GM12878 (cell line): ENCODE measurements around the gene ITGB1BP2. TPM values are rescaled to one million over a fixed set of nuclear protein-coding genes. Genes with fewer than 3 reads are reported as not detected.
A peak's percentile ranks its signal among the peaks of the same experiment; 100 is the strongest.

Experiments
- ATAC-seq: fragments of 200-7000 bp; cut with Tn5 transposase; 3 replicates; pipeline ENCODE4 v1.9.1; 2020; ENCODE audit warnings: mild to moderate bottlenecking, moderate library complexity
- BruUV-seq: library from RNA; stranded (reverse); fragments of 400-500 nt; replicated peaks from 2 replicates; lab custom pipeline; 2021; lab: Mats Ljungman, UMichigan
- CTCF ChIA-PET: fragments of 300-600 bp; sonication (Branson Sonifier 250); formaldehyde crosslinking; extraction: SDS; loops from one replicate; lab custom pipeline; 2021; ENCODE audit warnings: inconsistent platforms; lab: Yijun Ruan, JAX
- POLR2A ChIA-PET: fragments of 350-600 bp; formaldehyde crosslinking; extraction: SDS; loops from one replicate; lab custom pipeline; 2021; ENCODE audit warnings: inconsistent platforms; lab: Charles Lee
- RAD21 ChIA-PET: fragments of 300-600 bp; sonication (Branson Sonifier 250); formaldehyde crosslinking; loops from one replicate; lab custom pipeline; 2023; ENCODE audit warnings: antibody characterized with exemption; ENCODE audit not compliant: unreplicated experiment; lab: Charles Lee
- SMC1A ChIA-PET: fragments of 300-600 bp; sonication (Branson Sonifier 250); formaldehyde crosslinking; loops from one replicate; lab custom pipeline; 2023; ENCODE audit not compliant: unreplicated experiment, uncharacterized antibody; lab: Charles Lee
- DNase-seq: peaks from one replicate; pipeline ENCODE4 v3.0.0-alpha.2; 2011; ENCODE audit warnings: low read depth, low spot score
- FAIRE-seq: peaks from 3 replicates; lab custom pipeline; 2011; peaks lifted over from hg19 to GRCh38; lab: Jason Lieb, UNC
- H2AFZ ChIP-seq: 2 replicates; pipeline ENCODE4 v1.6.0; 2011; ENCODE audit warnings: low read depth, low read length, control low read depth; ENCODE audit not compliant: control insufficient read depth
- H3K27ac ChIP-seq: 2 replicates; pipeline ENCODE4 v1.5.1; 2011; ENCODE audit warnings: control low read depth; ENCODE audit not compliant: control insufficient read depth, insufficient read depth
- H3K27me3 ChIP-seq, 2 experiments: replicated peaks in 1 of 2; 2 replicates each; pipeline versions ENCODE4 v1.6.0 to v1.6.1; 2011; ENCODE audit warnings: low read length in 1 of 2; ENCODE audit not compliant: control insufficient read depth in 2 of 2, insufficient read depth in 2 of 2
- H3K36me3 ChIP-seq, 2 experiments: 2 replicates each; pipeline ENCODE4 v1.5.1; 2011; ENCODE audit warnings: low read length in 1 of 2; ENCODE audit not compliant: control insufficient read depth in 2 of 2, insufficient read depth in 2 of 2
- H3K4me1 ChIP-seq: 2 replicates; pipeline ENCODE4 v1.6.1; 2011; ENCODE audit warnings: mild to moderate bottlenecking, low read length, moderate library complexity, mixed read lengths; ENCODE audit not compliant: control insufficient read depth, insufficient read depth
- H3K4me2 ChIP-seq: 2 replicates; pipeline ENCODE4 v1.6.0; 2011; ENCODE audit warnings: control low read depth; ENCODE audit not compliant: control insufficient read depth, insufficient read depth
- H3K4me3 ChIP-seq: fragments of 200-600 bp; sonication (generic); 2 replicates; pipeline ENCODE4 v1.5.1; 2016
- H3K79me2 ChIP-seq: 2 replicates; pipeline ENCODE4 v1.6.0; 2011; ENCODE audit warnings: low read length; ENCODE audit not compliant: control insufficient read depth, insufficient read depth
- H3K9ac ChIP-seq: 2 replicates; pipeline ENCODE4 v1.8.0; 2011; ENCODE audit warnings: low read length, control low read depth, mixed read lengths; ENCODE audit not compliant: control insufficient read depth, insufficient read depth
- H3K9me3 ChIP-seq: replicated peaks from 3 replicates; pipeline ENCODE4 v1.5.1; 2011; ENCODE audit warnings: mild to moderate bottlenecking, low read length; ENCODE audit not compliant: control insufficient read depth, insufficient read depth
- H4K20me1 ChIP-seq: 2 replicates; pipeline ENCODE4 v1.6.0; 2011; ENCODE audit not compliant: control insufficient read depth, insufficient read depth
- BMI1 ChIP-seq: fragments of 450-650 bp; IDR thresholded peaks from 2 replicates; pipeline ENCODE4 v1.6.1; 2016; ENCODE audit warnings: mild to moderate bottlenecking, moderate library complexity, borderline replicate concordance
- CREB1 ChIP-seq: IDR thresholded peaks from 2 replicates; pipeline ENCODE4 v1.6.1; 2012; ENCODE audit warnings: low read depth, mild to moderate bottlenecking, inconsistent platforms
- EGR1 ChIP-seq, 2 experiments: IDR thresholded peaks; 1 replicate in 1 of 2; 2 replicates in 1 of 2; pipeline ENCODE4 v1.6.1; 2011 to 2012; ENCODE audit warnings: low read depth in 2 of 2, low read length in 2 of 2, borderline replicate concordance in 1 of 2, mild to moderate bottlenecking in 1 of 2, moderate library complexity in 1 of 2
- HDAC2 ChIP-seq: fragments of 200-600 bp; sonication (generic); IDR thresholded peaks from 2 replicates; pipeline ENCODE4 v1.6.1; 2017
- HDGF ChIP-seq: fragments of 450-650 bp; IDR thresholded peaks from 2 replicates; pipeline ENCODE4 v1.6.1; 2016; ENCODE audit warnings: antibody characterized with exemption
- IKZF2 ChIP-seq, 2 experiments: fragments of 450-650 bp; IDR thresholded peaks; 2 replicates each; pipeline ENCODE4 v1.6.1; 2017; ENCODE audit warnings: mild to moderate bottlenecking in 2 of 2, moderate library complexity in 2 of 2
- KAT2A ChIP-seq: conservative IDR thresholded peaks from 2 replicates; pipeline ENCODE4 v1.6.1; 2011; ENCODE audit warnings: low read depth, low read length; ENCODE audit not compliant: control insufficient read depth
- MEF2A ChIP-seq: IDR thresholded peaks from 2 replicates; pipeline ENCODE4 v1.6.1; 2011; ENCODE audit warnings: low read depth, mild to moderate bottlenecking, low read length, moderate library complexity; ENCODE audit not compliant: insufficient read depth
- NFIC ChIP-seq: IDR thresholded peaks from 2 replicates; pipeline ENCODE4 v1.6.1; 2012; ENCODE audit warnings: low read depth, mild to moderate bottlenecking, inconsistent platforms, low read length, moderate library complexity
- PML ChIP-seq: IDR thresholded peaks from 2 replicates; pipeline ENCODE4 v1.6.1; 2012; ENCODE audit warnings: low read length, inconsistent platforms
- POLR2A ChIP-seq: IDR thresholded peaks from 2 replicates; pipeline ENCODE4 v1.6.1; 2011; ENCODE audit warnings: low read depth, mild to moderate bottlenecking, low read length
- RB1 ChIP-seq: fragments of 450-650 bp; formaldehyde crosslinking; IDR thresholded peaks from 2 replicates; pipeline ENCODE4 v1.6.1; 2017; ENCODE audit warnings: mild to moderate bottlenecking, borderline replicate concordance
- TAF1 ChIP-seq: IDR thresholded peaks from 2 replicates; pipeline ENCODE4 v1.6.1; 2011; ENCODE audit warnings: mild to moderate bottlenecking, low read depth, low read length, borderline replicate concordance
- TARDBP ChIP-seq: IDR thresholded peaks from 2 replicates; pipeline ENCODE4 v1.6.1; 2016; ENCODE audit warnings: borderline replicate concordance
- TCF3 ChIP-seq: IDR thresholded peaks from 2 replicates; pipeline ENCODE4 v1.6.1; 2012; ENCODE audit warnings: low read depth, mild to moderate bottlenecking, low read length, borderline replicate concordance; ENCODE audit not compliant: insufficient read depth
- WRNIP1 ChIP-seq: IDR thresholded peaks from 2 replicates; pipeline ENCODE4 v1.6.1; 2011; ENCODE audit warnings: low read depth, low read length, improper control_type of control experiment, borderline replicate concordance
- ZNF384 ChIP-seq: IDR thresholded peaks from 2 replicates; pipeline ENCODE4 v1.6.1; 2012; ENCODE audit warnings: low read depth, mild to moderate bottlenecking, low read length, improper control_type of control experiment, borderline replicate concordance
- WGBS: methylation state at CpG from one replicate; pipeline ENCODE4 v1.1.6; 2016; ENCODE audit warnings: low lambda C conversion rate; ENCODE audit not compliant: insufficient replicate concordance, insufficient coverage; ENCODE audit errors: missing lambda C conversion rate; 5-methylcytosine and 5-hydroxymethylcytosine counted together
- in situ Hi-C: fragments of 300-500 bp; cut with MboI; formaldehyde crosslinking; loops from 9 replicates; pipeline ENCODE4 v1.14.3; 2018; ENCODE audit warnings: mixed read lengths
- intact Hi-C: fragments of 100-400 bp; cut with micrococcal nuclease; formaldehyde crosslinking; loops from one replicate; pipeline ENCODE4 v1.14.2; 2022; ENCODE audit not compliant: unreplicated experiment
- polyA plus RNA-seq, 11 experiments: library from polyadenylated mRNA; depleted of rRNA in 4 of 11; unstranded in 6 of 11; stranded (reverse) in 5 of 11; fragments of >200 nt; fragmentation: Nextera tagmentation in 4 of 11; fragmentation: Illumina TruSeq in 1 of 11; extraction: Ambion mirVana in 4 of 11; extraction: Trizol in 1 of 11; gene quantifications; 1 replicate in 1 of 11; 2 replicates in 10 of 11; pipeline versions ENCODE4 v1.2.1 to v1.2.3, GENCODE V29; 2011 to 2016; ENCODE audit warnings: inconsistent platforms in 2 of 11, missing spikeins in 2 of 11, low read depth in 1 of 11
- total RNA-seq, 4 experiments: library from RNA; depleted of rRNA in 3 of 4; stranded (reverse); fragments of >200 nt in 3 of 4; fragmentation: Illumina TruSeq in 1 of 4; extraction: Trizol in 1 of 4; gene quantifications; 2 replicates each; pipeline versions ENCODE4 v1.2.1 to v1.2.3, GENCODE V29; 2013 to 2021
- TF ChIP-seq, protein P1 (sequence below): IDR thresholded peaks from 2 replicates; pipeline ENCODE4 v1.6.1; 2011; ENCODE audit warnings: borderline replicate concordance, low read depth, mild to moderate bottlenecking, moderate library complexity, low read length; ENCODE audit not compliant: insufficient read depth, poor library complexity, severe bottlenecking
- TF ChIP-seq, protein P2 (sequence below): fragments of 450-650 bp; IDR thresholded peaks from 2 replicates; pipeline ENCODE4 v1.6.1; 2016; ENCODE audit warnings: mild to moderate bottlenecking

The ITGB1BP2 gene
- total and polyA plus RNA-seq, 10 of the 15 experiments (the other 5 are each of a cell fraction or from before 2014, with no cell fraction given) = 0.50 to 2.9 (median 1.7) TPM

DNA sequence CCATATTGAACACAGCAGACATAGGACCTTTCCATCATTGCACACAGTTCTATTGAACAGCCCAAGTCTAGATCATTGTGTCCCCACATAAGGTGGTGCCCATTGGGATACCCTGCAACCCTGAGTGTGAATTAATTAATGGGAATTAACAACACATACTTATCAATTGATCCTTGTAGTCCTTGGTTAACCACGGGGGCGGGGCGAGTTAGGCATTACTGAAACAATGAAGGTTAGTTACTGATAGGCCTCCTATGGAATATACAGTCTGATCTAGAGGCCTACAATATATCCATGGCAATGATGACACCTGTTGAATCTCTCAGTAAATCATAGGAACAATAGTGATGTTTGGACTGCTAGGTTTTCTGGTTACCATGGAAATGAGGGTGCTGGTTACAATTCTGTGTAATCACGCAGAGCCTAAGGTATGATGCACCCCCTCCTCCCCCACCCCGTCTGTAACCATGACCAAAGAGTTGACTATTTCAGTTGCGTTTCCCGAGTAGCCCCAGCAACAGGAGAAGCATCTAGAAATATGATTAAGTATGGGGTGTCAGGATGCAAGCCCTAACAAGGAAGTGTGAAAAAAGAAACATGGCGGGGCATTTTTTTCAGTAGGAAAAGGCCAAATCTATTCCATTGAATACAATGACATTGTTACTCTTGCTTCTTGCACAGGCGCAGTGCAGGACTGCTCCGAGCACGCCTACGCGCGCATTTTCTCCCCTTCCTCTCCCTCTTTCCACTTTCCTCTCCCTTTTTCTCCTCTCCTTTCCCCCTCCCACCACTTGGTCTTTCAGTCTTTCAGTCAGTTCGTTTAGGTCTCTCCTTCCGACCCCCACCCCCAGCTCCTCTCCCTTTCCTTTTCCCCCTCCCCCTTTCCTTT lies 18.8 kb upstream of the ITGB1BP2 start:
- peak; percentile 49 for FAIRE-seq
- H3K27me3 ChIP-seq = no peaks in the 10 kb centered on the region
- no peaks in the 10 kb centered on the region; the same call in 2 of the 3 replicates for H3K9me3 ChIP-seq
- peaks cover 4% of the 10 kb centered on the region for H3K4me1 ChIP-seq
- H2AFZ ChIP-seq = peak overlapping the region; percentile 78
- SMC1A ChIA-PET = interaction anchor here (0.9 to 1.6 kb wide), 7 partner anchors 28 to 183 kb away, joined by 3 to 8 read pairs (median 4); partner anchors contain the start of genes TAF1 and ZMYM3
- WGBS = 28% methylated on average over 14 of the region's 16 CpGs
- POLR2A ChIA-PET = interaction anchor here (0.7 to 2.3 kb wide), 10 partner anchors 9 to 259 kb away, joined by 3 to 18 read pairs (median 4); partner anchors contain the start of genes MED12, TAF1 and ZMYM3
- ATAC-seq = peak; percentile 54
- CTCF ChIA-PET = interaction anchor here (0.8 to 1.2 kb wide), 3 partner anchors 32 to 847 kb away, joined by 3 to 6 read pairs (median 4); no protein-coding TSS in a partner anchor
- in situ Hi-C loops (no loop called here), intact Hi-C loops (loop anchor here (1.0 to 10.0 kb wide), 4 partner anchors 28 to 188 kb away; partner anchors contain the start of genes FOXO4, TAF1 and ZMYM3)
- peak overlapping the region; percentile 24; the same call in 1 of the 2 replicates for H3K4me3 ChIP-seq
- peak overlapping the region; percentile 91 for H3K27ac ChIP-seq
- H3K4me2 ChIP-seq = peak overlapping the region; percentile 77
- no peaks in the 10 kb centered on the region for H4K20me1 ChIP-seq
- peaks cover 42% of the 10 kb centered on the region for H3K79me2 ChIP-seq
- RAD21 ChIA-PET = interaction anchor here (0.7 to 2.1 kb wide), 13 partner anchors 28 to 370 kb away, joined by 3 to 13 read pairs (median 5); partner anchors contain the start of genes MED12 and TAF1
- H3K36me3 ChIP-seq = no peaks in the 10 kb centered on the region
- peak overlapping the region; percentile 95; the same call in 1 of the 2 replicates for H3K9ac ChIP-seq
- no peak for DNase-seq
- BruUV-seq = no TSS peak
- TF ChIP-seq MEF2A = no peak
- no peak for TF ChIP-seq WRNIP1
- TF ChIP-seq KAT2A = no peak
- 0 out of 2 replicates have a peak, but pooled peaks have one; percentile 28 for TF ChIP-seq CREB1
- TF ChIP-seq NFIC = no peak
- TF ChIP-seq PML = no peak
- peak; percentile 44; the same call in 1 of the 2 replicates for TF ChIP-seq BMI1
- no peak for TF ChIP-seq RB1
- TF ChIP-seq TCF3 = no peak
- TF ChIP-seq, protein P1, sequence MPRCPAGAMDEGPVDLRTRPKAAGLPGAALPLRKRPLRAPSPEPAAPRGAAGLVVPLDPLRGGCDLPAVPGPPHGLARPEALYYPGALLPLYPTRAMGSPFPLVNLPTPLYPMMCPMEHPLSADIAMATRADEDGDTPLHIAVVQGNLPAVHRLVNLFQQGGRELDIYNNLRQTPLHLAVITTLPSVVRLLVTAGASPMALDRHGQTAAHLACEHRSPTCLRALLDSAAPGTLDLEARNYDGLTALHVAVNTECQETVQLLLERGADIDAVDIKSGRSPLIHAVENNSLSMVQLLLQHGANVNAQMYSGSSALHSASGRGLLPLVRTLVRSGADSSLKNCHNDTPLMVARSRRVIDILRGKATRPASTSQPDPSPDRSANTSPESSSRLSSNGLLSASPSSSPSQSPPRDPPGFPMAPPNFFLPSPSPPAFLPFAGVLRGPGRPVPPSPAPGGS = no peak
- no peak for TF ChIP-seq HDGF
- TF ChIP-seq TAF1 = no peak
- TF ChIP-seq POLR2A = no peak
- TF ChIP-seq ZNF384 = no peak
- TF ChIP-seq, protein P2, sequence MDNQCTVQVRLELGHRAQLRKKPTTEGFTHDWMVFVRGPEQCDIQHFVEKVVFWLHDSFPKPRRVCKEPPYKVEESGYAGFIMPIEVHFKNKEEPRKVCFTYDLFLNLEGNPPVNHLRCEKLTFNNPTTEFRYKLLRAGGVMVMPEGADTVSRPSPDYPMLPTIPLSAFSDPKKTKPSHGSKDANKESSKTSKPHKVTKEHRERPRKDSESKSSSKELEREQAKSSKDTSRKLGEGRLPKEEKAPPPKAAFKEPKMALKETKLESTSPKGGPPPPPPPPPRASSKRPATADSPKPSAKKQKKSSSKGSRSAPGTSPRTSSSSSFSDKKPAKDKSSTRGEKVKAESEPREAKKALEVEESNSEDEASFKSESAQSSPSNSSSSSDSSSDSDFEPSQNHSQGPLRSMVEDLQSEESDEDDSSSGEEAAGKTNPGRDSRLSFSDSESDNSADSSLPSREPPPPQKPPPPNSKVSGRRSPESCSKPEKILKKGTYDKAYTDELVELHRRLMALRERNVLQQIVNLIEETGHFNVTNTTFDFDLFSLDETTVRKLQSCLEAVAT = no peak
- TF ChIP-seq TARDBP = no peak
- TF ChIP-seq IKZF2 (IDR thresholded peaks at IDR 0.05) = peak in 1 of 2 experiments; percentile 23; a peak in 1 of 4 replicates
- TF ChIP-seq EGR1 (IDR thresholded peaks at IDR 0.05; ENCODE audit: borderline replicate concordance in 1 of 2, low read depth in 2 of 2, low read length in 2 of 2) = peak in 1 of 2 experiments; percentile 48; a peak in 1 of 3 replicates
- no peak for TF ChIP-seq HDAC2
